ENCODE measurements around the gene MRPL23. TPM values are rescaled to one million over a fixed set of nuclear protein-coding genes. Genes with fewer than 3 reads are reported as not detected.

The MRPL23 gene
- polyA plus RNA-seq, 1 donor (not counting 4 experiments of a cell fraction or from before 2014, with no cell fraction given), result 68.2 TPM

- TF ChIP-seq, protein P1, sequence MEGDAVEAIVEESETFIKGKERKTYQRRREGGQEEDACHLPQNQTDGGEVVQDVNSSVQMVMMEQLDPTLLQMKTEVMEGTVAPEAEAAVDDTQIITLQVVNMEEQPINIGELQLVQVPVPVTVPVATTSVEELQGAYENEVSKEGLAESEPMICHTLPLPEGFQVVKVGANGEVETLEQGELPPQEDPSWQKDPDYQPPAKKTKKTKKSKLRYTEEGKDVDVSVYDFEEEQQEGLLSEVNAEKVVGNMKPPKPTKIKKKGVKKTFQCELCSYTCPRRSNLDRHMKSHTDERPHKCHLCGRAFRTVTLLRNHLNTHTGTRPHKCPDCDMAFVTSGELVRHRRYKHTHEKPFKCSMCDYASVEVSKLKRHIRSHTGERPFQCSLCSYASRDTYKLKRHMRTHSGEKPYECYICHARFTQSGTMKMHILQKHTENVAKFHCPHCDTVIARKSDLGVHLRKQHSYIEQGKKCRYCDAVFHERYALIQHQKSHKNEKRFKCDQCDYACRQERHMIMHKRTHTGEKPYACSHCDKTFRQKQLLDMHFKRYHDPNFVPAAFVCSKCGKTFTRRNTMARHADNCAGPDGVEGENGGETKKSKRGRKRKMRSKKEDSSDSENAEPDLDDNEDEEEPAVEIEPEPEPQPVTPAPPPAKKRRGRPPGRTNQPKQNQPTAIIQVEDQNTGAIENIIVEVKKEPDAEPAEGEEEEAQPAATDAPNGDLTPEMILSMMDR (optimal IDR thresholded peaks at IDR 0.05 in 1 of 3, IDR thresholded peaks at IDR 0.05 in 1 of 3, conservative IDR thresholded peaks at IDR 0.05 in 1 of 3; ENCODE audit: extremely low read depth in 1 of 3, insufficient read depth in 2 of 3, low read length in 3 of 3), result no peak
- TF ChIP-seq EZH2 (IDR thresholded peaks at IDR 0.05; ENCODE audit: low read length), result no peak
- no peak overlapping the region for H3K4me3 ChIP-seq (ENCODE audit: control insufficient read depth in 2 of 3, extremely low read depth in 1 of 3, insufficient read depth in 2 of 3, low read depth in 1 of 3, low read length in 3 of 3)
- no peak overlapping the region for H2AFZ ChIP-seq (ENCODE audit: control insufficient read depth, low read length)
- H3K4me2 ChIP-seq (ENCODE audit: control insufficient read depth, extremely low read depth, insufficient read depth, low read depth, low read length), result no peak overlapping the region
- H3K79me2 ChIP-seq (ENCODE audit: control insufficient read depth, insufficient read depth, low read length), result no peaks in the 10 kb centered on the region
- H3K36me3 ChIP-seq (ENCODE audit: control insufficient read depth in 2 of 2, extremely low read depth in 1 of 2, insufficient read depth in 2 of 2, low read length in 2 of 2), result no peaks in the 10 kb centered on the region
- H3K9me3 ChIP-seq (ENCODE audit: control insufficient read depth, low read depth, low read length), result no peaks in the 10 kb centered on the region
- no peak overlapping the region for H3K9ac ChIP-seq (ENCODE audit: control insufficient read depth, extremely low read depth, insufficient read depth, low read length)
- no peak for DNase-seq (ENCODE audit: low read depth, low spot score)
- FAIRE-seq, result no peak
- peaks cover 5% of the 10 kb centered on the region for H3K4me1 ChIP-seq (ENCODE audit: control insufficient read depth, extremely low read depth, insufficient read depth, low read length)
- peaks cover 4% of the 10 kb centered on the region for H3K27me3 ChIP-seq (ENCODE audit: control insufficient read depth, extremely low read depth, insufficient read depth, low read length)
- dilution Hi-C loops (cut with MboI; ENCODE audit: extremely low pct_ligation_motif_present, low sequenced_read_pairs), result no loop called here
- no peaks in the 10 kb centered on the region for H3K9me1 ChIP-seq (ENCODE audit: control insufficient read depth, extremely low read depth, insufficient read depth, low read length)
- H3K27ac ChIP-seq (ENCODE audit: control insufficient read depth, insufficient read depth, low read length), result no peak overlapping the region
- H4K20me1 ChIP-seq (ENCODE audit: control insufficient read depth, extremely low read depth, insufficient read depth, low read length), result no peaks in the 10 kb centered on the region
These were observed 19.9 kb upstream of the MRPL23 start for GRCh38 chr11:1927026-1927847.

GRCh38 chr11:1927848-1928469, 19.2 kb upstream of the MRPL23 start:
- DNase-seq (ENCODE audit: low read depth, low spot score), result no peak
- H3K4me3 ChIP-seq (ENCODE audit: control insufficient read depth in 2 of 3, extremely low read depth in 1 of 3, insufficient read depth in 2 of 3, low read depth in 1 of 3, low read length in 3 of 3), result no peak overlapping the region
- H3K4me2 ChIP-seq (ENCODE audit: control insufficient read depth, extremely low read depth, insufficient read depth, low read depth, low read length), result no peak overlapping the region
- H3K79me2 ChIP-seq (ENCODE audit: control insufficient read depth, insufficient read depth, low read length), result no peaks in the 10 kb centered on the region
- H3K9me1 ChIP-seq (ENCODE audit: control insufficient read depth, extremely low read depth, insufficient read depth, low read length), result no peaks in the 10 kb centered on the region
- no peaks in the 10 kb centered on the region for H3K9me3 ChIP-seq (ENCODE audit: control insufficient read depth, low read depth, low read length)
- dilution Hi-C loops (cut with MboI; ENCODE audit: extremely low pct_ligation_motif_present, low sequenced_read_pairs), result no loop called here
- no peak overlapping the region for H3K27ac ChIP-seq (ENCODE audit: control insufficient read depth, insufficient read depth, low read length)
- FAIRE-seq, result no peak
- peaks cover 5% of the 10 kb centered on the region for H3K4me1 ChIP-seq (ENCODE audit: control insufficient read depth, extremely low read depth, insufficient read depth, low read length)
- H2AFZ ChIP-seq (ENCODE audit: control insufficient read depth, low read length), result no peak overlapping the region
- peaks cover 4% of the 10 kb centered on the region for H3K27me3 ChIP-seq (ENCODE audit: control insufficient read depth, extremely low read depth, insufficient read depth, low read length)
- TF ChIP-seq EZH2 (IDR thresholded peaks at IDR 0.05; ENCODE audit: low read length), result no peak
- TF ChIP-seq, protein P1 (optimal IDR thresholded peaks at IDR 0.05 in 1 of 3, IDR thresholded peaks at IDR 0.05 in 1 of 3, conservative IDR thresholded peaks at IDR 0.05 in 1 of 3; ENCODE audit: extremely low read depth in 1 of 3, insufficient read depth in 2 of 3, low read length in 3 of 3), result no peak
- H3K36me3 ChIP-seq (ENCODE audit: control insufficient read depth in 2 of 2, extremely low read depth in 1 of 2, insufficient read depth in 2 of 2, low read length in 2 of 2), result no peaks in the 10 kb centered on the region
- H4K20me1 ChIP-seq (ENCODE audit: control insufficient read depth, extremely low read depth, insufficient read depth, low read length), result no peaks in the 10 kb centered on the region
- H3K9ac ChIP-seq (ENCODE audit: control insufficient read depth, extremely low read depth, insufficient read depth, low read length), result no peak overlapping the region

Data from keratinocyte (primary cell).